H4 (cell line): Measurements from ENCODE around the gene ARID5A. TPM values are rescaled to one million over a fixed set of nuclear protein-coding genes. Genes with fewer than 3 reads are reported as not detected.
A peak's percentile ranks its signal among the peaks of the same experiment; 100 is the strongest.
"Not testable (repeated sequence)": the region's sequence is repeated elsewhere in the genome, so short reads cannot be mapped to it uniquely, and the experiment has no call there.

ENCODE experiments used
- DNase-seq: peaks from one replicate; pipeline ENCODE4 v3.0.0-alpha.2; 2015; ENCODE audit warnings: low spot score
- total RNA-seq: library from RNA; depleted of rRNA; stranded (reverse); fragments of >200 nt; shearing (Covaris generic); gene quantifications from 2 replicates; pipeline ENCODE4 v1.2.3, GENCODE V29; 2014

Gene ARID5A
- total RNA-seq, 1 experiment from 2014 or later: 4.8 TPM

GRCh38 chr2:96541398-96542152 lies 5.0 kb downstream of the ARID5A start:
- no peak for DNase-seq

DNA sequence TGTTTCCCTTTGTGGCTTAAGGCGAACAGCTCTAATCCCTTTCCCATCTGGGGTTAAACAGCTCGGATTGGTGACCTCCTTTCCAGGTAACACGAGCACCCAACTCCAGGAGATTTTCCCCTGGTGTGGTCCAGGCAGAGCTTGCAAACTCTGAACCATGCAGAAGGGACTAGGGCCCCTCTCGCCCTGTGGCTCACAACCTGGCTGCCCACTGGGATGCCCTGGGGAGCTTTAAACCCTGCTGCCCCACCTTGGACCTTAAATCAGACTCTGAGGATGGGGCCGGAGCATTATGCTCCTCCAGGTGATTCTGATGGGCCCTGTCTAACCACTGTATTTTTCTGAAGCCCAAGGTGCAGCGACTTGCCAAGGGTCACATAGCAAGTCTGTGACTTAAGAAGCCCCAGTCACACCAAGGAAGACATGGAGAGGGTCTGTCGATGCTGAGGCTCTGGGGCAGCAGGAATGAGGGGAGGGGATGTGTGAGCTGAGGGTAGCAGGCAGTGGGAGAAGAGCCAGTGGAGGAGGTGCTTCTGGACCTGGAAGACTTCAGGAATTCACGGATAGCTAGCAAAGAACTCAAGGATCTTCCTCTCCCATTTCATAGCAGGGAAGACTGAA lies 5.9 kb downstream of the ARID5A start:
- DNase-seq: no peak

- DNase-seq: no peak
These were observed 9.8 kb downstream of the ARID5A start for GRCh38 chr2:96546321-96546720.

DNA sequence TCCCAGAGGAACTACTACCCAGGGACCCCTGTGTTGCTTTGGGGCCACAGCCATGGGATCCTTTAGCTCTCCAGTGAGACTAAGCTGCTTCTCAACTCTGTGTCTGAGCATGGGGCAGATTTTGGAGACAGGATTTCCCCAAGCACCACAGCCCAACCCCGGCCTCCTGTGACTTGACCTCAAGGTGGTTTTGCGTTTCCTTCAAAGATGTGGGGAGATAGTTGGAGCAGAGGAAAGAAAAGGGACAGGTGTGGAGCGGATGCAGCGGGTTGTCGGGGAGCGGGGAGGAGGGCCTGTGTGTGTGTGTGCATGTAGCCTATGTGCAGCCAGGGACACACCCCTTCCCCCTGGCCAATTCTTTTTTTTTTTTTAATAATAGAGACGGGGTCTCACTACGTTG lies 10.2 kb downstream of the ARID5A start:
- no peak for DNase-seq

DNA sequence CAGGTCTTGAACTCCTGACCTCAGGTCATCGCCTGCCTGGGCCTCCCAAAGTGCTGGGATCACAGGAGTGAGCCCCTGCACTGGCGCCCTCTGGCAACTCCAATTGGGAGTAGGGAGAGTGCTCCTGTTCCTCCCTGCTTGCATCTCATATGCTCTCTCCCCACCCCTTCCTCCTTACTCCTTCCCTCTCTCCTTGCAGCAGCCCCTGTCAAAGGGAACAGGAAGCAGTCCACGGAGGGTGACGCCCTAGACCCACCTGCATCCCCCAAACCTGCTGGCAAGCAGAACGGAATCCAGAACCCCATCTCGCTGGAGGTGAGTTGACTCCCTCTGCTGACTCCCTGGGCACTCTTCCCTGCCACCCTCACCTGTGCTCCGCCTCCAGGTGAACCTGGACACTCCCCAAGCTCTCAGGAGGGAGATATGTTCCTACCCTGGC lies 10.7 kb downstream of the ARID5A start:
- DNase-seq: no peak

DNA sequence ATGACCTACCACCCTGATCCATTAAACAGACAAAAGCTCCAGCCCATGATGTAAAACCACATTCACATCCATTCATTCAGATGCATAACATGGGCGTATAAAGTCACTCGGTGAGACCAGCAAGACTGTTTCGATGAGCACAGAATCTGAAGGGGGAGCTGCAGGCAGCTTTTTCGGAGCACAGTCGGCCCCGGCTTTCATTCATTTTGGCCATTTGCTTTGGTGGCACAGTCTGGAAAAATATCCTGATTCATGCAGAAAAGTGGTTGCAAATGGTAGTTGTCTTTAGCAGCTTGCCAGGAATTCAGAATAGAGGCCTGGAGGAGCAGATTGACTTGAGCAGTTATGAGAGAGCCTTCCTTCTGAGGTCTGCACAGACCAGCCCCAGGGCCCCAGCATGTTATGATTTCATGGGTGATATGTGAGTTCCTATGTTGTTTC lies 11.2 kb downstream of the ARID5A start:
- no peak for DNase-seq

- DNase-seq: no peak
These were observed 12.3 kb downstream of the ARID5A start for GRCh38 chr2:96548558-96549465.

DNA sequence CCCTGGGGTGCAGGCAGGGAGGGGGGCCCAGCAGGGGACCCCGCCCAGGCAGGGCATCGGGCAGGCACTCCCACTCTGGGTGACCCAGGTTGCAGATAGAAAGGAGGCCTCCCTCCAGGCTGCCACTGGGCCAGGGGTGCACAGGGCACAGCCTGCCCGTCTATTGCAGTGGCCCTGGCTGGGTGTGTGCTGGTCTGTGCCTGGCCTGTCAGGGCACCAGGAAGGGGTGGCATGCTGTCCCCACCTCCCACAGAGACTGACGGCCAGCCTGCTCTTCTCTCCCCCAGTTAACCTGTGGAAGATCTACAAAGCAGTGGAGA lies 12.9 kb downstream of the ARID5A start:
- no peak for DNase-seq

- DNase-seq: no peak
These were observed 13.6 kb downstream of the ARID5A start for GRCh38 chr2:96549967-96550786.

DNA sequence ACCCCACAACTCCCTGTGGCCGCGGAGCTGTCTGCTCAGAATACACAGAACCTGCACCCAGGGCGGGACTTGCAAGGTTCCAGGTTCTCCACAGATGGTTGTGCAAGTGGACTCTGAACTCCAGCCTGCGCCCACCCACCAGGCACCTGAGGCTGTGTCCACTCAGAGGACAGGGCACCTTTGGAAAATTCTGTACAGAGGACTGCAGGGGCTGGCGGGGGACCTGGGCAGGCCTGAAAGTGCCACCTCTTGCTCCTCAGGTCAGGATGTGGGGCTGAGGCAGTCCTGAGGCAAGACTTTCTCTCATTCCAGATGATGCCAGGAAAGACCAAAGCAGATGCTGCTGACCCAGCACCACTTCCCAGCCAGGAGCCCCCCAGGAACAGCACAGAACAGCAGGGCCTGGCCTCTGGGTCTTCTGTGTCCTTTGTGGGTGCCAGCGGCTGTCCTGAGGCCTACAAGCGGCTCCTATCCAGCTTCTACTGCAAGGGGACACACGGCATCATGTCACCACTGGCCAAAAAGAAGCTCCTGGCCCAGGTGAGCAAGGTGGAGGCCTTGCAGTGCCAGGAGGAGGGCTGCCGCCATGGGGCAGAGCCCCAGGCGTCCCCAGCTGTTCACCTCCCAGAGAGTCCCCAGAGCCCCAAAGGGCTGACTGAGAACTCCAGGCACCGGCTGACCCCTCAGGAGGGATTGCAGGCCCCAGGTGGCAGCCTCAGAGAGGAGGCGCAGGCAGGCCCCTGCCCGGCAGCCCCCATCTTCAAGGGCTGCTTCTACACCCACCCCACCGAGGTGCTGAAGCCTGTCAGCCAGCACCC lies 14.4 kb downstream of the ARID5A start:
- DNase-seq: no peak

DNA sequence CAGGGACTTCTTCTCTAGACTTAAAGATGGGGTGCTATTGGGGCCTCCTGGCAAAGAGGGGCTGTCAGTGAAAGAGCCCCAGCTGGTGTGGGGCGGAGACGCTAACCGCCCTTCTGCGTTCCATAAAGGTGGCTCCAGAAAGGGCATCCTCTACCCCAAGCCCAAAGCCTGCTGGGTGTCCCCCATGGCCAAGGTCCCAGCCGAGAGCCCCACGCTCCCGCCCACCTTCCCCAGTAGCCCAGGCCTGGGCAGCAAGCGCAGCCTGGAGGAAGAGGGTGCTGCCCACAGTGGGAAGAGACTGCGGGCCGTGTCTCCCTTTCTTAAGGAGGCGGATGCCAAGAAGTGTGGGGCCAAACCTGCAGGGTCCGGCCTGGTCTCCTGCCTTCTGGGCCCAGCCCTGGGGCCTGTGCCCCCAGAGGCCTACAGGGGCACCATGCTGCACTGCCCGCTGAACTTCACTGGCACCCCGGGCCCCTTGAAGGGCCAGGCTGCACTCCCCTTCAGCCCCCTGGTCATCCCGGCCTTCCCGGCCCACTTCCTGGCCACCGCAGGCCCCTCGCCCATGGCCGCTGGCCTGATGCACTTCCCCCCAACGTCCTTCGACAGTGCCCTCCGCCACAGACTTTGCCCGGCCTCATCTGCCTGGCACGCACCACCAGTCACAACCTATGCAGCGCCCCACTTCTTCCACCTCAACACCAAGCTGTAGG lies 15.2 kb downstream of the ARID5A start:
- DNase-seq: no peak

GRCh38 chr2:96552315-96553175 lies 16.0 kb downstream of the ARID5A start:
- no peak for DNase-seq

GRCh38 chr2:96553176-96553956 lies 16.8 kb downstream of the ARID5A start:
- DNase-seq: no peak

GRCh38 chr2:96553957-96554292 lies 17.4 kb downstream of the ARID5A start:
- not testable (repeated sequence) for DNase-seq

DNA sequence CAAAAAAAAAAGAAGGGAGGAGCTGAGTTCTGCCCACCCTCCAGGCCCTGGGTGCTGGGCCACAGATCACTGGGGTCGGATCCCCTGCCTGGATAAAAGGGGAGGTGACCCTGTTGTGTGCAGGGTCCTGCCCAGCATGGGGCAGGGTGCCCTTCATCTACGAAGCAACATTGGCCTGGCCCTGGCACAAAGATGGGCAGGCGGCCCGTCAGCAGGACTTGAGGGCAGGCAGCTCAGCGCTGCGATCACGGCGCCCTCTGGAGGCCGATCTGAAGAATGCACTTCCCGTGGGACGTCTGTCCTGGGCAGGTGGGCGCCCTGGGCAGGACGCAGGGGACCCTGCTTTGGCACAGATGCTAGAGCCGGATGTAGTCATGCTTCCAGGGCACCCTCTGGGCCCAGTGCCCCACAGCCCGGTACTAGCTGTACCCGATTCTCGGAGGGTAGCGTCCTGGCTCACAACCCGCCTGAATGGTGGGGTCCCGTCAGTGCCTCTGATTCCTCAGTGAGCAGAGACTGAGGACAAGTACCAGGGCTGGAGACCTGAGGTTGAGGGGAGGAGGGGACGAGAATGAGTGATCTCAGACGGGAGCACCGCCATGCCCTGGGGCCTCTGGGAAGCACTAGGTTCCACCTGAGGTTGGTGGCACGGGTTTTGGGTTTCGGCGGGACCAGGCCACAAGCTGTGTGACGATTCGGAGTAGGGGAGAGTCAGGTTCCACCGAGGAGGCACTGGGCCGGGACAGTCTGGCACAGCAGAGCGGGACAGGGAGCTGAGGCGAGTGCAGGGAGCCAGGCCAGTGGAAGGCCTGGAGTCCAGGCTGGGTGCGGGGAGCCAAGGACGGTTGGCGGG lies 18.0 kb downstream of the ARID5A start:
- peak; percentile 37 for DNase-seq

GRCh38 chr2:96555146-96555610 lies 18.6 kb downstream of the ARID5A start:
- no peak for DNase-seq
